ENCODE results near the gene PFDN4. TPM values are rescaled to one million over a fixed set of nuclear protein-coding genes. Genes with fewer than 3 reads are reported as not detected.
A peak's percentile ranks its signal among the peaks of the same experiment; 100 is the strongest.

Gene PFDN4
- total RNA-seq, 1 donor from 2014 or later: 68.9 TPM

GRCh38 chr20:54199721-54200176, 8.1 kb upstream of the PFDN4 start:
- DNase-seq (ENCODE audit: low spot score in 2 of 2): peak in 1 of 2 donors; percentile 82
- no peaks in the 10 kb centered on the region for H3K9me3 ChIP-seq

DNA sequence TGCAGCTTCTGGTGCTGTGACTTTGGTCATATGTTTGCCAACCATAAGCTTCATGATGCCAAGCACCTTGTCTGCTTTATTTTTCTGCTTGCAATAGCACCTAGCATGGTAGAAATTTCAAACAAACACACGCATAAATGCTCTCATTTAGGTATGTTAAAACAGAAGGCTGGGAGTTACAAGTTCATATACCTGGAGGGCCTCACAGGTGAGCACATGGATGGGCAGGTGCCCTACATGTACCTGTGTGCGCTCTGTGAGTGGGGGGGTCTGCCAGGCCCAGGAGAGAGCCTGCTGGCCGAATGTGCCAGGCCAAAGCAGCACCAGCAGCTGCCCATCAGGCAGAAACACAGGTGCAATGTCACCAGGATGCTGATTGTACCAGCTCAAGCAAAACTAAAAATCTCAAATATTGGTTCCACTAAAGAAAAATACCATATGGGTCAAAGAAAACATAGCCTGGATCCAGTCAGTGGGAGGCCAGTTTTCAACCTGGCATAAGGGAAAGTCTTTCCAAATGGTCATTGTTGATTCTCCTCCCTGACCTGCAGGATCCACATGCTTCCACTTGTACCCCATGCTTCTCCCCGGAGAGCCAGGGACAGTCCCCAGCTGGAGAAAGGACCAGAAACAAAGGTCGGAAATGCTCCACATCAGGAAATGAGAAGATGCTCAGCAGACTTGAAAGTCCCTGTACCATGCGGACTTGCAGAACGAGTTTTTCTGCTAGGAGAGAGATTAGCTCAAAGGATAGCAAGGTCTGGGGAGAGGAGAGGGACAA, 7.2 kb upstream of the PFDN4 start:
- no peak for TF ChIP-seq CTCF (IDR thresholded peaks at IDR 0.05)
- intact Hi-C loops (cut with DNase I): loop anchor here (10.0 kb wide), 1 partner anchor 286 kb away; no protein-coding TSS in a partner anchor
- no peak overlapping the region for H3K4me3 ChIP-seq
- H3K9me3 ChIP-seq: no peaks in the 10 kb centered on the region
- H3K36me3 ChIP-seq: no peaks in the 10 kb centered on the region
- H3K4me1 ChIP-seq: no peaks in the 10 kb centered on the region
- H3K27me3 ChIP-seq: no peaks in the 10 kb centered on the region
- H3K27ac ChIP-seq: no peak overlapping the region
- DNase-seq (ENCODE audit: low spot score in 2 of 2): no peak

More at GRCh38 chr20:54199721-54200176, 8.1 kb upstream of the PFDN4 start:
- Histone ChIP-seq H3K27ac (no peak overlapping the region), H3K4me3 (no peak overlapping the region), H3K27me3 (no peaks in the 10 kb centered on the region), H3K4me1 (no peaks in the 10 kb centered on the region), H3K36me3 (no peaks in the 10 kb centered on the region)
- TF ChIP-seq CTCF (IDR thresholded peaks at IDR 0.05): peak; percentile 58 to 91 (median 88)
- intact Hi-C loops (cut with DNase I): loop anchor here (5.0 to 10.0 kb wide), 3 partner anchors 102 to 622 kb away; no protein-coding TSS in a partner anchor

GRCh38 chr20:54201268-54201846, 6.5 kb upstream of the PFDN4 start:
- Histone ChIP-seq H3K4me3 (no peak overlapping the region), H3K9me3 (no peaks in the 10 kb centered on the region), H3K27ac (no peak overlapping the region), H3K4me1 (no peaks in the 10 kb centered on the region), H3K36me3 (no peaks in the 10 kb centered on the region), H3K27me3 (no peaks in the 10 kb centered on the region)
- intact Hi-C loops (cut with DNase I): loop anchor here (10.0 kb wide), 1 partner anchor 287 kb away; no protein-coding TSS in a partner anchor
- DNase-seq (ENCODE audit: low spot score in 2 of 2): no peak
- no peak for TF ChIP-seq CTCF (IDR thresholded peaks at IDR 0.05)

- intact Hi-C loops (cut with DNase I): loop anchor here (10.0 kb wide), 1 partner anchor 288 kb away; no protein-coding TSS in a partner anchor
- Histone ChIP-seq H3K27ac (no peak overlapping the region), H3K4me1 (no peaks in the 10 kb centered on the region), H3K4me3 (no peak overlapping the region), H3K9me3 (no peaks in the 10 kb centered on the region), H3K27me3 (no peaks in the 10 kb centered on the region), H3K36me3 (no peaks in the 10 kb centered on the region)
- DNase-seq (ENCODE audit: low spot score in 2 of 2): no peak
- no peak for TF ChIP-seq CTCF (IDR thresholded peaks at IDR 0.05)
These were observed 4.6 kb upstream of the PFDN4 start for GRCh38 chr20:54203281-54203680.

DNA sequence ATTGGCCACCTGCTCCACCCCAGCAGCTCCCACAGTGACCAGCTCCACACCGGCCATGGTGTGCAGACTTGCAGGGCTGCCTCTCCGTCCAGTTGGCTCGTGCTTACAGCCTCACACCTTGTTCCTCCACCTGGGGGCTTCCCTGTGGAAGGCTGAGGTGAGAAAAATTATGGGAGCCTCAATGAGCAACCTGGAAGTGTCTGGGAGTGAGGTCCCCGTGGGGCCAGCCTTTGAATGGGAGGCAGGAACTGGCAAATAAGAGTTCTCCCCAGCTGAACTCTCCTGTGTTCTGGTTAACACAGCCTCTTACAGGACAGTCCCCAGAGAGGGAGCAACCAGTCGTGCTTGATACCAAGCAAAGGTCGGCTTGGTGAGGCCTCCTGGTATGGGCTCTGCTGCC, 3.8 kb upstream of the PFDN4 start:
- Histone ChIP-seq H3K27ac (no peak overlapping the region), H3K9me3 (no peaks in the 10 kb centered on the region), H3K4me3 (no peak overlapping the region), H3K36me3 (no peaks in the 10 kb centered on the region), H3K4me1 (peaks cover 0 to 2% of the 10 kb centered on the region in 2 donors), H3K27me3 (no peaks in the 10 kb centered on the region)
- intact Hi-C loops (cut with DNase I): loop anchor here (10.0 kb wide), 1 partner anchor 289 kb away; no protein-coding TSS in a partner anchor
- no peak for DNase-seq (ENCODE audit: low spot score in 2 of 2)
- TF ChIP-seq CTCF (IDR thresholded peaks at IDR 0.05): no peak

All from ascending aorta (tissue), 2 donors.